Activated B cell treated with CpG ODN at 0.5 μM for 24 hours (primary cell): Measurements from ENCODE around the gene PLEKHA8. TPM values are rescaled to one million over a fixed set of nuclear protein-coding genes. Genes with fewer than 3 reads are reported as not detected.

Experiments used
- ATAC-seq: fragments of 200-7000 bp; cut with Tn5 transposase; one replicate; pipeline ENCODE4 v1.10.0; 2021; ENCODE audit warnings: low read depth, mild to moderate bottlenecking, moderate library complexity
- CTCF ChIA-PET: fragments of 350-600 bp; sonication (Branson Sonifier 250); formaldehyde crosslinking; loops from one replicate; lab custom pipeline; 2021; ENCODE audit warnings: antibody characterized with exemption; lab: Charles Lee
- POLR2A ChIA-PET: fragments of 350-600 bp; sonication (Branson Sonifier 250); formaldehyde crosslinking; loops from one replicate; lab custom pipeline; 2021; ENCODE audit warnings: antibody characterized with exemption; lab: Charles Lee
- DNase-seq: peaks from one replicate; pipeline ENCODE4 v3.0.0; 2022
- H3K27ac Mint-ChIP-seq: one replicate; pipeline ENCODE4 v1.8.0; 2020; ENCODE audit warnings: mixed read lengths
- H3K27me3 Mint-ChIP-seq: one replicate; pipeline ENCODE4 v1.8.0; 2021; ENCODE audit warnings: mixed read lengths
- H3K36me3 Mint-ChIP-seq: one replicate; pipeline ENCODE4 v1.8.0; 2021; ENCODE audit warnings: low read depth, mixed read lengths
- H3K4me1 Mint-ChIP-seq: one replicate; pipeline ENCODE4 v1.8.0; 2021; ENCODE audit warnings: mixed read lengths
- H3K4me3 Mint-ChIP-seq: one replicate; pipeline ENCODE4 v1.8.0; 2020; ENCODE audit warnings: mild to moderate bottlenecking, mixed read lengths
- H3K9me3 Mint-ChIP-seq: one replicate; pipeline ENCODE4 v1.8.0; 2020; ENCODE audit warnings: mixed read lengths
- CTCF ChIP-seq: fragments of 200-600 bp; IDR thresholded peaks from one replicate; pipeline ENCODE4 v1.8.0; 2022; ENCODE audit warnings: antibody characterized with exemption, mild to moderate bottlenecking
- intact Hi-C: fragments of 100-400 bp; cut with micrococcal nuclease; formaldehyde crosslinking; loops from one replicate; pipeline ENCODE4 v1.15.1; 2024
- total RNA-seq: library from RNA; stranded (reverse); gene quantifications from 2 replicates; pipeline ENCODE4 v1.2.3, GENCODE V29; 2022

Gene PLEKHA8
- total RNA-seq, 1 donor from 2014 or later = 9.3 TPM

GRCh38 chr7:30019387-30019786, 8.8 kb upstream of the PLEKHA8 start:
- DNase-seq (no peak), ATAC-seq (no peak)
- TF ChIP-seq CTCF = no peak
- no peak overlapping the region for H3K4me3 Mint-ChIP-seq
- H3K36me3 Mint-ChIP-seq = peaks cover 20% of the 10 kb centered on the region
- intact Hi-C loops = loop anchor here (1.0 kb wide), 1 partner anchor 43 kb away; no protein-coding TSS in a partner anchor
- H3K9me3 Mint-ChIP-seq = peaks cover 3% of the 10 kb centered on the region
- no peak overlapping the region for H3K27ac Mint-ChIP-seq
- no peaks in the 10 kb centered on the region for H3K27me3 Mint-ChIP-seq
- H3K4me1 Mint-ChIP-seq = peaks cover 17% of the 10 kb centered on the region
- ChIA-PET POLR2A (no interaction called here), CTCF (no interaction called here)

- ChIA-PET CTCF (no interaction called here), POLR2A (no interaction called here)
- peaks cover 3% of the 10 kb centered on the region for H3K9me3 Mint-ChIP-seq
- H3K4me1 Mint-ChIP-seq = peaks cover 22% of the 10 kb centered on the region
- H3K36me3 Mint-ChIP-seq = peaks cover 17% of the 10 kb centered on the region
- H3K27me3 Mint-ChIP-seq = no peaks in the 10 kb centered on the region
- no peak overlapping the region for H3K27ac Mint-ChIP-seq
- DNase-seq (no peak), ATAC-seq (no peak)
- no peak overlapping the region for H3K4me3 Mint-ChIP-seq
- intact Hi-C loops = loop anchor here (1.0 kb wide), 1 partner anchor 42 kb away; no protein-coding TSS in a partner anchor
- TF ChIP-seq CTCF = no peak
Observed at GRCh38 chr7:30019960-30020359, 8.3 kb upstream of the PLEKHA8 start.

GRCh38 chr7:30020535-30020934, 7.7 kb upstream of the PLEKHA8 start:
- POLR2A ChIA-PET = no interaction called here
- intact Hi-C loops = no loop called here
- TF ChIP-seq CTCF = no peak
- peaks cover 28% of the 10 kb centered on the region for H3K4me1 Mint-ChIP-seq
- H3K9me3 Mint-ChIP-seq = peaks cover 3% of the 10 kb centered on the region
- H3K36me3 Mint-ChIP-seq = peaks cover 17% of the 10 kb centered on the region
- no peak overlapping the region for H3K4me3 Mint-ChIP-seq
- ATAC-seq (no peak), DNase-seq (no peak)
- H3K27ac Mint-ChIP-seq = no peak overlapping the region
- no peaks in the 10 kb centered on the region for H3K27me3 Mint-ChIP-seq
- CTCF ChIA-PET = no interaction called here

- peaks cover 3% of the 10 kb centered on the region for H3K9me3 Mint-ChIP-seq
- ChIA-PET CTCF (no interaction called here), POLR2A (no interaction called here)
- no peak overlapping the region for H3K27ac Mint-ChIP-seq
- intact Hi-C loops = no loop called here
- H3K4me3 Mint-ChIP-seq = no peak overlapping the region
- no peak for ATAC-seq
- DNase-seq = no peak
- H3K4me1 Mint-ChIP-seq = peaks cover 43% of the 10 kb centered on the region
- H3K27me3 Mint-ChIP-seq = no peaks in the 10 kb centered on the region
- TF ChIP-seq CTCF = no peak
- H3K36me3 Mint-ChIP-seq = peaks cover 23% of the 10 kb centered on the region
Observed at GRCh38 chr7:30022991-30023390, 5.2 kb upstream of the PLEKHA8 start.

GRCh38 chr7:30023524-30023923, 4.7 kb upstream of the PLEKHA8 start:
- CTCF ChIA-PET = no interaction called here
- DNase-seq = no peak
- H3K36me3 Mint-ChIP-seq = peaks cover 18% of the 10 kb centered on the region
- TF ChIP-seq CTCF = no peak
- ATAC-seq = no peak
- intact Hi-C loops = no loop called here
- peaks cover 3% of the 10 kb centered on the region for H3K9me3 Mint-ChIP-seq
- H3K4me1 Mint-ChIP-seq = peaks cover 44% of the 10 kb centered on the region
- POLR2A ChIA-PET = no interaction called here
- H3K4me3 Mint-ChIP-seq = no peak overlapping the region
- no peak overlapping the region for H3K27ac Mint-ChIP-seq
- no peaks in the 10 kb centered on the region for H3K27me3 Mint-ChIP-seq
